Panc1 (cell line): ENCODE data around the gene TSHZ2. TPM values are rescaled to one million over a fixed set of nuclear protein-coding genes. Genes with fewer than 3 reads are reported as not detected.

Experiments used
- ATAC-seq: fragments of 200-7000 bp; cut with Tn5 transposase; 2 replicates; pipeline ENCODE4 v1.9.1; 2020; ENCODE audit warnings: mild to moderate bottlenecking, moderate library complexity
- BruUV-seq: library from RNA; stranded (reverse); fragments of 400-500 nt; replicated peaks from 2 replicates; lab custom pipeline; 2021; lab: Mats Ljungman, UMichigan
- CTCF ChIA-PET: fragments of 300-600 bp; sonication (Branson Sonifier 250); formaldehyde crosslinking; loops from one replicate; lab custom pipeline; 2022; ENCODE audit warnings: antibody characterized with exemption; lab: Charles Lee
- POLR2A ChIA-PET: fragments of 300-600 bp; sonication (Branson Sonifier 250); formaldehyde crosslinking; loops from one replicate; lab custom pipeline; 2022; ENCODE audit warnings: antibody characterized with exemption; lab: Charles Lee
- DNase-seq: peaks from one replicate; pipeline ENCODE4 v3.0.0-alpha.2; 2010; ENCODE audit warnings: low read depth, low spot score
- H3K27ac ChIP-seq: 2 replicates; pipeline ENCODE4 v1.5.1; 2011; ENCODE audit warnings: mild to moderate bottlenecking, low read length, inconsistent platforms
- H3K27me3 ChIP-seq: fragments of 200-500 bp; sonication (Bioruptor generic); 2 replicates; pipeline ENCODE4 v1.6.0; 2014; ENCODE audit warnings: low read length, inconsistent platforms; ENCODE audit not compliant: control insufficient read depth, insufficient read depth
- H3K36me3 ChIP-seq: fragments of 200-500 bp; sonication (Bioruptor generic); 2 replicates; pipeline ENCODE4 v1.5.1; 2014; ENCODE audit warnings: inconsistent platforms, mild to moderate bottlenecking, low read length, moderate library complexity; ENCODE audit not compliant: control insufficient read depth, insufficient read depth
- H3K4me1 ChIP-seq: 2 replicates; pipeline ENCODE4 v1.5.1; 2011; ENCODE audit warnings: inconsistent platforms, mild to moderate bottlenecking, low read length, moderate library complexity; ENCODE audit not compliant: control insufficient read depth, insufficient read depth
- H3K4me3 ChIP-seq, 2 experiments: 2 replicates each; pipeline ENCODE4 v1.5.1; 2011 to 2012; ENCODE audit warnings: low read depth in 2 of 2, low read length in 2 of 2, mild to moderate bottlenecking in 2 of 2, inconsistent platforms in 1 of 2, moderate library complexity in 1 of 2
- H3K9me3 ChIP-seq: fragments of 200-500 bp; sonication (Bioruptor generic); 2 replicates; pipeline ENCODE4 v1.5.1; 2014; ENCODE audit warnings: low read depth, mild to moderate bottlenecking, inconsistent platforms, low read length, moderate library complexity; ENCODE audit not compliant: control insufficient read depth, insufficient read depth
- POLR2AphosphoS5 ChIP-seq: IDR thresholded peaks from 2 replicates; pipeline ENCODE4 v1.6.1; 2012; ENCODE audit warnings: mild to moderate bottlenecking, low read depth, low read length, moderate library complexity
- SIN3A ChIP-seq: IDR thresholded peaks from 2 replicates; pipeline ENCODE4 v1.6.1; 2012; ENCODE audit warnings: low read depth, mild to moderate bottlenecking, low read length, moderate library complexity, borderline replicate concordance; ENCODE audit not compliant: insufficient read depth
- TCF7L2 ChIP-seq: IDR thresholded peaks from 2 replicates; pipeline ENCODE4 v1.6.1; 2011; ENCODE audit warnings: mild to moderate bottlenecking, low read depth, low read length, inconsistent platforms
- in situ Hi-C: cut with HindIII; loops from 2 replicates; pipeline ENCODE4 v1.10.0; 2016; ENCODE audit warnings: low sequenced_read_pairs, low pct_unique_long_range_greater_than_20kb
- intact Hi-C: fragments of 100-400 bp; cut with micrococcal nuclease; formaldehyde crosslinking; loops from one replicate; pipeline ENCODE4 v1.10.0; 2022; ENCODE audit not compliant: unreplicated experiment
- total RNA-seq: library from RNA; stranded (reverse); gene quantifications from one replicate; pipeline ENCODE4 v1.2.1, GENCODE V29; 2021; ENCODE audit not compliant: unreplicated experiment
- TF ChIP-seq, protein P1 (sequence below), 2 experiments: IDR thresholded peaks; 2 replicates each; pipeline ENCODE4 v1.6.1; 2011 to 2012; ENCODE audit warnings: low read depth in 2 of 2, control low read depth in 1 of 2, low read length in 1 of 2, mild to moderate bottlenecking in 1 of 2, moderate library complexity in 1 of 2; ENCODE audit not compliant: insufficient read depth in 1 of 2
- TF ChIP-seq, protein P2 (sequence below): fragments of 450-650 bp; IDR thresholded peaks from 2 replicates; pipeline ENCODE4 v1.5.1; 2017; ENCODE audit warnings: mild to moderate bottlenecking

The TSHZ2 gene
- total RNA-seq, 1 experiment from 2014 or later, result 0.36 TPM

- peaks cover 5% of the 10 kb centered on the region; the same call in 1 of the 2 replicates for H3K27me3 ChIP-seq
- no peaks in the 10 kb centered on the region for H3K36me3 ChIP-seq
- TF ChIP-seq, protein P1, sequence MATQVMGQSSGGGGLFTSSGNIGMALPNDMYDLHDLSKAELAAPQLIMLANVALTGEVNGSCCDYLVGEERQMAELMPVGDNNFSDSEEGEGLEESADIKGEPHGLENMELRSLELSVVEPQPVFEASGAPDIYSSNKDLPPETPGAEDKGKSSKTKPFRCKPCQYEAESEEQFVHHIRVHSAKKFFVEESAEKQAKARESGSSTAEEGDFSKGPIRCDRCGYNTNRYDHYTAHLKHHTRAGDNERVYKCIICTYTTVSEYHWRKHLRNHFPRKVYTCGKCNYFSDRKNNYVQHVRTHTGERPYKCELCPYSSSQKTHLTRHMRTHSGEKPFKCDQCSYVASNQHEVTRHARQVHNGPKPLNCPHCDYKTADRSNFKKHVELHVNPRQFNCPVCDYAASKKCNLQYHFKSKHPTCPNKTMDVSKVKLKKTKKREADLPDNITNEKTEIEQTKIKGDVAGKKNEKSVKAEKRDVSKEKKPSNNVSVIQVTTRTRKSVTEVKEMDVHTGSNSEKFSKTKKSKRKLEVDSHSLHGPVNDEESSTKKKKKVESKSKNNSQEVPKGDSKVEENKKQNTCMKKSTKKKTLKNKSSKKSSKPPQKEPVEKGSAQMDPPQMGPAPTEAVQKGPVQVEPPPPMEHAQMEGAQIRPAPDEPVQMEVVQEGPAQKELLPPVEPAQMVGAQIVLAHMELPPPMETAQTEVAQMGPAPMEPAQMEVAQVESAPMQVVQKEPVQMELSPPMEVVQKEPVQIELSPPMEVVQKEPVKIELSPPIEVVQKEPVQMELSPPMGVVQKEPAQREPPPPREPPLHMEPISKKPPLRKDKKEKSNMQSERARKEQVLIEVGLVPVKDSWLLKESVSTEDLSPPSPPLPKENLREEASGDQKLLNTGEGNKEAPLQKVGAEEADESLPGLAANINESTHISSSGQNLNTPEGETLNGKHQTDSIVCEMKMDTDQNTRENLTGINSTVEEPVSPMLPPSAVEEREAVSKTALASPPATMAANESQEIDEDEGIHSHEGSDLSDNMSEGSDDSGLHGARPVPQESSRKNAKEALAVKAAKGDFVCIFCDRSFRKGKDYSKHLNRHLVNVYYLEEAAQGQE (IDR thresholded peaks at IDR 0.05; ENCODE audit: insufficient read depth in 1 of 2, low read depth in 2 of 2, low read length in 1 of 2), result no peak
- TF ChIP-seq TCF7L2 (no peak), SIN3A (no peak), POLR2AphosphoS5 (no peak)
- TF ChIP-seq, protein P2, sequence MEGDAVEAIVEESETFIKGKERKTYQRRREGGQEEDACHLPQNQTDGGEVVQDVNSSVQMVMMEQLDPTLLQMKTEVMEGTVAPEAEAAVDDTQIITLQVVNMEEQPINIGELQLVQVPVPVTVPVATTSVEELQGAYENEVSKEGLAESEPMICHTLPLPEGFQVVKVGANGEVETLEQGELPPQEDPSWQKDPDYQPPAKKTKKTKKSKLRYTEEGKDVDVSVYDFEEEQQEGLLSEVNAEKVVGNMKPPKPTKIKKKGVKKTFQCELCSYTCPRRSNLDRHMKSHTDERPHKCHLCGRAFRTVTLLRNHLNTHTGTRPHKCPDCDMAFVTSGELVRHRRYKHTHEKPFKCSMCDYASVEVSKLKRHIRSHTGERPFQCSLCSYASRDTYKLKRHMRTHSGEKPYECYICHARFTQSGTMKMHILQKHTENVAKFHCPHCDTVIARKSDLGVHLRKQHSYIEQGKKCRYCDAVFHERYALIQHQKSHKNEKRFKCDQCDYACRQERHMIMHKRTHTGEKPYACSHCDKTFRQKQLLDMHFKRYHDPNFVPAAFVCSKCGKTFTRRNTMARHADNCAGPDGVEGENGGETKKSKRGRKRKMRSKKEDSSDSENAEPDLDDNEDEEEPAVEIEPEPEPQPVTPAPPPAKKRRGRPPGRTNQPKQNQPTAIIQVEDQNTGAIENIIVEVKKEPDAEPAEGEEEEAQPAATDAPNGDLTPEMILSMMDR, result no peak
- no TSS peak for BruUV-seq
- no peaks in the 10 kb centered on the region for H3K4me1 ChIP-seq
- intact Hi-C loops, result no loop called here
- no peak overlapping the region for H3K27ac ChIP-seq
- ChIA-PET CTCF (interaction anchor here (0.7 kb wide), 1 partner anchor 214 kb away, joined by 3 read pairs; no protein-coding TSS in a partner anchor), POLR2A (interaction anchor here (0.5 to 0.7 kb wide), 2 partner anchors 367 to 909 kb away, joined by 5 to 8 read pairs; no protein-coding TSS in a partner anchor)
- no peaks in the 10 kb centered on the region for H3K9me3 ChIP-seq
- no peak overlapping the region for H3K4me3 ChIP-seq
- ATAC-seq (no peak), DNase-seq (no peak)
- in situ Hi-C loops, result no loop called here
Observed at GRCh38 chr20:53220482-53221307, 248.5 kb downstream of the TSHZ2 start.

GRCh38 chr20:53221731-53222130 is 249.6 kb downstream of the TSHZ2 start:
- no peaks in the 10 kb centered on the region for H3K4me1 ChIP-seq
- TF ChIP-seq, protein P1 (IDR thresholded peaks at IDR 0.05; ENCODE audit: insufficient read depth in 1 of 2, low read depth in 2 of 2, low read length in 1 of 2), result no peak
- TF ChIP-seq SIN3A (no peak), POLR2AphosphoS5 (no peak)
- TF ChIP-seq, protein P2, result no peak
- ChIA-PET CTCF (no interaction called here), POLR2A (interaction anchor here (0.7 kb wide), 1 partner anchor 910 kb away, joined by 8 read pairs; no protein-coding TSS in a partner anchor)
- no peaks in the 10 kb centered on the region for H3K9me3 ChIP-seq
- H3K27ac ChIP-seq, result no peak overlapping the region
- intact Hi-C loops, result no loop called here
- DNase-seq (no peak), ATAC-seq (no peak)
- no TSS peak for BruUV-seq
- H3K27me3 ChIP-seq, result peaks cover 5% of the 10 kb centered on the region; the same call in 1 of the 2 replicates
- in situ Hi-C loops, result no loop called here
- H3K36me3 ChIP-seq, result no peaks in the 10 kb centered on the region
- no peak overlapping the region for H3K4me3 ChIP-seq
